HEK293 (cell line): Measurements from ENCODE around the gene PRKACB.
A peak's percentile ranks its signal among the peaks of the same experiment; 100 is the strongest.

ENCODE experiments used
- CTCF ChIA-PET: fragments of 350-600 bp; formaldehyde crosslinking; extraction: SDS; loops from one replicate; lab custom pipeline; 2021; ENCODE audit warnings: antibody characterized with exemption; lab: Yijun Ruan, JAX
- POLR2A ChIA-PET: fragments of 300-600 bp; formaldehyde crosslinking; extraction: SDS; loops from one replicate; lab custom pipeline; 2020; ENCODE audit warnings: antibody characterized with exemption, inconsistent platforms; lab: Yijun Ruan, JAX
- H3K27ac ChIP-seq: fragments of 200-500 bp; sonication (Bioruptor generic); 2 replicates; pipeline ENCODE4 v1.5.1; 2014; ENCODE audit warnings: low read depth, low read length, control low read depth, inconsistent platforms; ENCODE audit errors: extremely low read depth
- H3K36me3 ChIP-seq, 2 experiments: fragments of 200-500 bp in 1 of 2; sonication (Bioruptor generic) in 1 of 2; 1 replicate in 1 of 2; 2 replicates in 1 of 2; pipeline ENCODE4 v1.5.1; 2014 to 2017; ENCODE audit warnings: inconsistent platforms in 2 of 2, low read length in 2 of 2; ENCODE audit not compliant: control insufficient read depth in 2 of 2, insufficient read depth in 1 of 2
- H3K4me1 ChIP-seq: fragments of 200-500 bp; sonication (Bioruptor generic); 2 replicates; pipeline ENCODE4 v1.5.1; 2014; ENCODE audit warnings: mild to moderate bottlenecking, low read length, inconsistent platforms; ENCODE audit not compliant: control insufficient read depth, insufficient read depth
- H3K4me3 ChIP-seq: 2 replicates; pipeline ENCODE4 v1.5.1; 2011; ENCODE audit warnings: low read depth, mild to moderate bottlenecking, control low read depth, low read length, moderate library complexity
- H3K9me3 ChIP-seq: fragments of 200-500 bp; sonication (Bioruptor generic); 2 replicates; pipeline ENCODE4 v1.5.1; 2014; ENCODE audit warnings: low read depth, low read length, inconsistent platforms; ENCODE audit not compliant: control insufficient read depth, insufficient read depth
- GFI1B ChIP-seq: fragments of 450-650 bp; formaldehyde crosslinking; IDR thresholded peaks from 2 replicates; pipeline ENCODE4 v1.5.1; 2016; ENCODE audit warnings: missing biosample characterization, missing genetic modification characterization
- REPIN1 ChIP-seq: fragments of 450-650 bp; formaldehyde crosslinking; IDR thresholded peaks from 2 replicates; pipeline ENCODE4 v1.5.1; 2017; ENCODE audit warnings: missing biosample characterization, missing genetic modification characterization, low read depth
- WT1 ChIP-seq: fragments of 450-650 bp; formaldehyde crosslinking; IDR thresholded peaks from 2 replicates; pipeline ENCODE4 v1.5.1; 2016; ENCODE audit warnings: missing biosample characterization, missing genetic modification characterization
- ZBTB17 ChIP-seq: fragments of 450-650 bp; formaldehyde crosslinking; IDR thresholded peaks from 2 replicates; pipeline ENCODE4 v1.5.1; 2016; ENCODE audit warnings: missing biosample characterization, missing genetic modification characterization
- ZBTB8A ChIP-seq: fragments of 450-650 bp; formaldehyde crosslinking; IDR thresholded peaks from 2 replicates; pipeline ENCODE4 v1.5.1; 2016; ENCODE audit warnings: missing biosample characterization, missing genetic modification characterization
- ZEB2 ChIP-seq: fragments of 450-650 bp; formaldehyde crosslinking; IDR thresholded peaks from 2 replicates; pipeline ENCODE4 v1.5.1; 2016; ENCODE audit warnings: missing biosample characterization, missing genetic modification characterization
- ZFP3 ChIP-seq: fragments of 450-650 bp; formaldehyde crosslinking; IDR thresholded peaks from 2 replicates; pipeline ENCODE4 v1.5.1; 2016; ENCODE audit warnings: low read depth, missing biosample characterization, missing genetic modification characterization
- ZNF146 ChIP-seq: fragments of 450-650 bp; formaldehyde crosslinking; IDR thresholded peaks from 2 replicates; pipeline ENCODE4 v1.5.1; 2016; ENCODE audit warnings: missing biosample characterization, missing genetic modification characterization
- ZNF23 ChIP-seq: fragments of 450-650 bp; formaldehyde crosslinking; IDR thresholded peaks from 2 replicates; pipeline ENCODE4 v1.5.1; 2016; ENCODE audit warnings: missing biosample characterization, missing genetic modification characterization, borderline replicate concordance
- ZNF248 ChIP-seq: fragments of 450-650 bp; formaldehyde crosslinking; IDR thresholded peaks from 2 replicates; pipeline ENCODE4 v1.5.1; 2017; ENCODE audit warnings: missing biosample characterization, missing genetic modification characterization
- ZNF341 ChIP-seq: fragments of 450-650 bp; formaldehyde crosslinking; IDR thresholded peaks from 2 replicates; pipeline ENCODE4; 2016; ENCODE audit warnings: low read depth, missing biosample characterization, missing genetic modification characterization
- ZNF48 ChIP-seq: fragments of 450-650 bp; formaldehyde crosslinking; IDR thresholded peaks from 2 replicates; pipeline ENCODE4 v1.5.1; 2016; ENCODE audit warnings: missing biosample characterization, missing genetic modification characterization
- ZNF558 ChIP-seq: fragments of 450-650 bp; formaldehyde crosslinking; IDR thresholded peaks from 2 replicates; pipeline ENCODE4 v1.5.1; 2016; ENCODE audit warnings: missing biosample characterization, missing genetic modification characterization
- ZNF585B ChIP-seq: fragments of 450-650 bp; formaldehyde crosslinking; IDR thresholded peaks from 2 replicates; pipeline ENCODE4 v1.5.1; 2016; ENCODE audit warnings: missing biosample characterization, missing genetic modification characterization
- ZNF654 ChIP-seq: fragments of 450-650 bp; formaldehyde crosslinking; IDR thresholded peaks from 2 replicates; pipeline ENCODE4 v1.5.1; 2016; ENCODE audit warnings: low read depth, missing biosample characterization, missing genetic modification characterization
- ZNF658 ChIP-seq: fragments of 450-650 bp; formaldehyde crosslinking; IDR thresholded peaks from 2 replicates; pipeline ENCODE4; 2016; ENCODE audit warnings: missing biosample characterization, missing genetic modification characterization
- ZNF747 ChIP-seq: fragments of 450-650 bp; formaldehyde crosslinking; IDR thresholded peaks from 2 replicates; pipeline ENCODE4 v1.5.1; 2016; ENCODE audit warnings: missing biosample characterization, missing genetic modification characterization
- ZNF776 ChIP-seq: fragments of 450-650 bp; formaldehyde crosslinking; IDR thresholded peaks from 2 replicates; pipeline ENCODE4 v1.5.0; 2017; ENCODE audit warnings: missing biosample characterization, missing genetic modification characterization, borderline replicate concordance
- TF ChIP-seq, protein P1 (sequence below): fragments of 450-650 bp; formaldehyde crosslinking; IDR thresholded peaks from 2 replicates; pipeline ENCODE4 v1.5.1; 2016; ENCODE audit warnings: missing biosample characterization, missing genetic modification characterization, borderline replicate concordance
- TF ChIP-seq, protein P2 (sequence below): fragments of 450-650 bp; IDR thresholded peaks from 2 replicates; pipeline ENCODE4 v1.5.1; 2018; ENCODE audit warnings: missing biosample characterization, missing genetic modification characterization
- TF ChIP-seq, protein P3 (sequence below): fragments of 450-650 bp; formaldehyde crosslinking; IDR thresholded peaks from 2 replicates; pipeline ENCODE4 v1.5.1; 2016; ENCODE audit warnings: missing biosample characterization, missing genetic modification characterization
- TF ChIP-seq, protein P4 (sequence below): fragments of 450-650 bp; formaldehyde crosslinking; IDR thresholded peaks from 2 replicates; pipeline ENCODE4 v1.5.1; 2016; ENCODE audit warnings: missing biosample characterization, missing genetic modification characterization

The PRKACB gene

DNA sequence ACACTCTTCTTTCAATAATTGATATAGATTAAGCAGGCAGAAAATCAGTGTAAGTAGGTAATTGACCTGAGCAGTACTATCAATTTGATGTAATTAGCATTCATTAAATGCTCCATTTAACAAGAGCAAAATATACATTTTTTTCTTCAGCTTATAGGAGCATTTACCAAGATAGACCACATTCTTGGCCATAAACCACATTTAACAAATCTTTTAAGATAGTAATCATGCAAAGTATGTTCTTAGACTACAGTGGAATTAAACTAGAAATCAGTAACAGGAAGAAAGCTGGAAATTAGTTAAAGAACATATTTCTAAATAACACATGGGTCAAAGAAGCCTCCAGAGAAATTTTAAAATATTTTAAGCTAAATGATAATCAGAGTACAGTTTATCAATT lies 8.7 kb upstream of the PRKACB start:
- ChIA-PET CTCF (interaction anchor here (0.7 kb wide), 1 partner anchor 942 kb away, joined by 4 read pairs; no protein-coding TSS in a partner anchor), POLR2A (no interaction called here)
- no peaks in the 10 kb centered on the region for H3K4me1 ChIP-seq
- H3K4me3 ChIP-seq: no peak overlapping the region
- H3K36me3 ChIP-seq: no peaks in the 10 kb centered on the region
- no peaks in the 10 kb centered on the region for H3K9me3 ChIP-seq
- H3K27ac ChIP-seq: no peak overlapping the region
- no peak for TF ChIP-seq ZNF776 (tag by site-specific recombination)
- no peak for TF ChIP-seq ZNF146 (tag by site-specific recombination)
- no peak for TF ChIP-seq WT1
- TF ChIP-seq, protein P1, sequence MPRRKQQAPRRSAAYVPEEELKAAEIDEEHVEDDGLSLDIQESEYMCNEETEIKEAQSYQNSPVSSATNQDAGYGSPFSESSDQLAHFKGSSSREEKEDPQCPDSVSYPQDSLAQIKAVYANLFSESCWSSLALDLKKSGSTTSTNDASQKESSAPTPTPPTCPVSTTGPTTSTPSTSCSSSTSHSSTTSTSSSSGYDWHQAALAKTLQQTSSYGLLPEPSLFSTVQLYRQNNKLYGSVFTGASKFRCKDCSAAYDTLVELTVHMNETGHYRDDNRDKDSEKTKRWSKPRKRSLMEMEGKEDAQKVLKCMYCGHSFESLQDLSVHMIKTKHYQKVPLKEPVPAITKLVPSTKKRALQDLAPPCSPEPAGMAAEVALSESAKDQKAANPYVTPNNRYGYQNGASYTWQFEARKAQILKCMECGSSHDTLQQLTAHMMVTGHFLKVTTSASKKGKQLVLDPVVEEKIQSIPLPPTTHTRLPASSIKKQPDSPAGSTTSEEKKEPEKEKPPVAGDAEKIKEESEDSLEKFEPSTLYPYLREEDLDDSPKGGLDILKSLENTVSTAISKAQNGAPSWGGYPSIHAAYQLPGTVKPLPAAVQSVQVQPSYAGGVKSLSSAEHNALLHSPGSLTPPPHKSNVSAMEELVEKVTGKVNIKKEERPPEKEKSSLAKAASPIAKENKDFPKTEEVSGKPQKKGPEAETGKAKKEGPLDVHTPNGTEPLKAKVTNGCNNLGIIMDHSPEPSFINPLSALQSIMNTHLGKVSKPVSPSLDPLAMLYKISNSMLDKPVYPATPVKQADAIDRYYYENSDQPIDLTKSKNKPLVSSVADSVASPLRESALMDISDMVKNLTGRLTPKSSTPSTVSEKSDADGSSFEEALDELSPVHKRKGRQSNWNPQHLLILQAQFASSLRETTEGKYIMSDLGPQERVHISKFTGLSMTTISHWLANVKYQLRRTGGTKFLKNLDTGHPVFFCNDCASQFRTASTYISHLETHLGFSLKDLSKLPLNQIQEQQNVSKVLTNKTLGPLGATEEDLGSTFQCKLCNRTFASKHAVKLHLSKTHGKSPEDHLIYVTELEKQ (tag by site-specific recombination): no peak
- TF ChIP-seq ZNF48: no peak
- TF ChIP-seq ZNF248: no peak
- TF ChIP-seq ZNF558 (tag by site-specific recombination): no peak
- TF ChIP-seq GFI1B (tag by site-specific recombination): no peak
- no peak for TF ChIP-seq ZNF341 (tag by site-specific recombination)
- TF ChIP-seq, protein P2, sequence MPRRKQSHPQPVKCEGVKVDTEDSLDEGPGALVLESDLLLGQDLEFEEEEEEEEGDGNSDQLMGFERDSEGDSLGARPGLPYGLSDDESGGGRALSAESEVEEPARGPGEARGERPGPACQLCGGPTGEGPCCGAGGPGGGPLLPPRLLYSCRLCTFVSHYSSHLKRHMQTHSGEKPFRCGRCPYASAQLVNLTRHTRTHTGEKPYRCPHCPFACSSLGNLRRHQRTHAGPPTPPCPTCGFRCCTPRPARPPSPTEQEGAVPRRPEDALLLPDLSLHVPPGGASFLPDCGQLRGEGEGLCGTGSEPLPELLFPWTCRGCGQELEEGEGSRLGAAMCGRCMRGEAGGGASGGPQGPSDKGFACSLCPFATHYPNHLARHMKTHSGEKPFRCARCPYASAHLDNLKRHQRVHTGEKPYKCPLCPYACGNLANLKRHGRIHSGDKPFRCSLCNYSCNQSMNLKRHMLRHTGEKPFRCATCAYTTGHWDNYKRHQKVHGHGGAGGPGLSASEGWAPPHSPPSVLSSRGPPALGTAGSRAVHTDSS (tag by site-specific recombination): no peak
- no peak for TF ChIP-seq ZNF747 (tag by site-specific recombination)
- TF ChIP-seq REPIN1: no peak
- TF ChIP-seq, protein P3, sequence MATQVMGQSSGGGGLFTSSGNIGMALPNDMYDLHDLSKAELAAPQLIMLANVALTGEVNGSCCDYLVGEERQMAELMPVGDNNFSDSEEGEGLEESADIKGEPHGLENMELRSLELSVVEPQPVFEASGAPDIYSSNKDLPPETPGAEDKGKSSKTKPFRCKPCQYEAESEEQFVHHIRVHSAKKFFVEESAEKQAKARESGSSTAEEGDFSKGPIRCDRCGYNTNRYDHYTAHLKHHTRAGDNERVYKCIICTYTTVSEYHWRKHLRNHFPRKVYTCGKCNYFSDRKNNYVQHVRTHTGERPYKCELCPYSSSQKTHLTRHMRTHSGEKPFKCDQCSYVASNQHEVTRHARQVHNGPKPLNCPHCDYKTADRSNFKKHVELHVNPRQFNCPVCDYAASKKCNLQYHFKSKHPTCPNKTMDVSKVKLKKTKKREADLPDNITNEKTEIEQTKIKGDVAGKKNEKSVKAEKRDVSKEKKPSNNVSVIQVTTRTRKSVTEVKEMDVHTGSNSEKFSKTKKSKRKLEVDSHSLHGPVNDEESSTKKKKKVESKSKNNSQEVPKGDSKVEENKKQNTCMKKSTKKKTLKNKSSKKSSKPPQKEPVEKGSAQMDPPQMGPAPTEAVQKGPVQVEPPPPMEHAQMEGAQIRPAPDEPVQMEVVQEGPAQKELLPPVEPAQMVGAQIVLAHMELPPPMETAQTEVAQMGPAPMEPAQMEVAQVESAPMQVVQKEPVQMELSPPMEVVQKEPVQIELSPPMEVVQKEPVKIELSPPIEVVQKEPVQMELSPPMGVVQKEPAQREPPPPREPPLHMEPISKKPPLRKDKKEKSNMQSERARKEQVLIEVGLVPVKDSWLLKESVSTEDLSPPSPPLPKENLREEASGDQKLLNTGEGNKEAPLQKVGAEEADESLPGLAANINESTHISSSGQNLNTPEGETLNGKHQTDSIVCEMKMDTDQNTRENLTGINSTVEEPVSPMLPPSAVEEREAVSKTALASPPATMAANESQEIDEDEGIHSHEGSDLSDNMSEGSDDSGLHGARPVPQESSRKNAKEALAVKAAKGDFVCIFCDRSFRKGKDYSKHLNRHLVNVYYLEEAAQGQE (tag by site-specific recombination): no peak

DNA sequence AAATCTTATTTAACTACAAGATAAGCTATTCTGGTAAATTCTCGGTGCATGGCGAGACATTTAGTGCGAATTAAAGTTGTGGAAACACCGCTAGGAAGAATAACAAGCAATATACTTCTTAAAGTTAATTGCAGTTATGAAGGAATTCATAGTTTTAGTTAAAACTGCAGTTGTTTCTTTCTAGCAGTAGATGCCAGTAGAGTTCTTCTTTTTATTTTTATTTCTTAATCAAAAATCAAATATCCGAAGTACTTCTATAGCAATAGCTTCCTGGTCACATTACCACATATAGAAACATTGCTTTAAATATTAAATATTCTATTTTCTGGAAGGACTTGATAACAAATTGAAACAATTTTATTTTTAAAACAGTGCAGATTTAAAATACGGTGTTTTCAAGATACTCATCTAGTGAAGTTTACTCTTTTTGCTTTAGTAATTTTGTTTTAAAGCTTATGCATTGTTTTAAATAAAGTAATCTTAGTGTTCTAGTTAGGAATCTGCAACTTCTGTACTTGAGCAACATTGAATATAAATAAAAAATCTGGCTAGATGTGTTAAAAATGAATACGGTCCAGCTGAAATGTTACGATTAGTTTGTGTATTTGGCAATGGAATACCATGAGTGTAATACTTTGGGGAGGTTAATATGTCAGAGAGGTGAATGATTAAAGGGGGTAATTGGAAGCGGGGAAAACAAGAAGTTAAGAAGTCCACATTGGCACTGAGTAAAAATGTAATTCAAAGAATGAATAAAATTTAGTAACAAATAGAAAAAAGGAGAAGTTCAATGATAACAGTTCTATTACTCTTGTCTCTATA lies 2.7 kb upstream of the PRKACB start:
- H3K4me3 ChIP-seq: no peak overlapping the region
- no peaks in the 10 kb centered on the region for H3K36me3 ChIP-seq
- POLR2A ChIA-PET: interaction anchor here (0.6 kb wide), 1 partner anchor 293 kb away, joined by 8 read pairs; no protein-coding TSS in a partner anchor
- H3K9me3 ChIP-seq: no peaks in the 10 kb centered on the region
- CTCF ChIA-PET: interaction anchor here (0.6 to 1.7 kb wide), 21 partner anchors 9 to 622 kb away, joined by 3 to 17 read pairs (median 3); no protein-coding TSS in a partner anchor
- TF ChIP-seq ZBTB17 (tag by site-specific recombination) (no peak), ZNF654 (tag by site-specific recombination) (peak; percentile 55), ZBTB8A (tag by site-specific recombination) (no peak), ZNF23 (tag by site-specific recombination) (no peak), ZEB2 (tag by site-specific recombination) (no peak), ZFP3 (tag by site-specific recombination) (no peak), ZNF658 (tag by site-specific recombination) (no peak), ZNF585B (tag by site-specific recombination) (no peak)
- TF ChIP-seq, protein P4, sequence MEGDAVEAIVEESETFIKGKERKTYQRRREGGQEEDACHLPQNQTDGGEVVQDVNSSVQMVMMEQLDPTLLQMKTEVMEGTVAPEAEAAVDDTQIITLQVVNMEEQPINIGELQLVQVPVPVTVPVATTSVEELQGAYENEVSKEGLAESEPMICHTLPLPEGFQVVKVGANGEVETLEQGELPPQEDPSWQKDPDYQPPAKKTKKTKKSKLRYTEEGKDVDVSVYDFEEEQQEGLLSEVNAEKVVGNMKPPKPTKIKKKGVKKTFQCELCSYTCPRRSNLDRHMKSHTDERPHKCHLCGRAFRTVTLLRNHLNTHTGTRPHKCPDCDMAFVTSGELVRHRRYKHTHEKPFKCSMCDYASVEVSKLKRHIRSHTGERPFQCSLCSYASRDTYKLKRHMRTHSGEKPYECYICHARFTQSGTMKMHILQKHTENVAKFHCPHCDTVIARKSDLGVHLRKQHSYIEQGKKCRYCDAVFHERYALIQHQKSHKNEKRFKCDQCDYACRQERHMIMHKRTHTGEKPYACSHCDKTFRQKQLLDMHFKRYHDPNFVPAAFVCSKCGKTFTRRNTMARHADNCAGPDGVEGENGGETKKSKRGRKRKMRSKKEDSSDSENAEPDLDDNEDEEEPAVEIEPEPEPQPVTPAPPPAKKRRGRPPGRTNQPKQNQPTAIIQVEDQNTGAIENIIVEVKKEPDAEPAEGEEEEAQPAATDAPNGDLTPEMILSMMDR (tag by site-specific recombination): 0 out of 2 replicates have a peak, but pooled peaks have one; percentile 30
- no peak overlapping the region for H3K27ac ChIP-seq
- no peaks in the 10 kb centered on the region for H3K4me1 ChIP-seq
